AG04450 (cell line): ENCODE data around the gene COL6A2. TPM values are rescaled to one million over a fixed set of nuclear protein-coding genes. Genes with fewer than 3 reads are reported as not detected.
"Not testable (repeated sequence)": the region's sequence is repeated elsewhere in the genome, so short reads cannot be mapped to it uniquely, and the experiment has no call there.

Source experiments
- CTCF ChIA-PET: fragments of 300-600, 350-600 bp; formaldehyde crosslinking; extraction: SDS; loops from one replicate; lab custom pipeline; 2022; ENCODE audit warnings: antibody characterized with exemption, inconsistent platforms; lab: Charles Lee
- POLR2A ChIA-PET: fragments of 350-600 bp; formaldehyde crosslinking; extraction: SDS; loops from one replicate; lab custom pipeline; 2021; ENCODE audit warnings: antibody characterized with exemption, inconsistent platforms; lab: Yijun Ruan, JAX
- DNase-seq: peaks from one replicate; pipeline ENCODE4 v3.0.0-alpha.2; 2011; ENCODE audit warnings: low read depth, low spot score
- H3K27ac ChIP-seq: one replicate; pipeline ENCODE4 v1.5.1; 2012; ENCODE audit warnings: low read depth, low read length, control low read depth
- H3K27me3 ChIP-seq: one replicate; pipeline ENCODE4 v1.6.0; 2012; ENCODE audit warnings: low read length; ENCODE audit not compliant: control insufficient read depth, insufficient read depth
- H3K4me3 ChIP-seq: 2 replicates; pipeline ENCODE4 v1.5.1; 2011; ENCODE audit warnings: mild to moderate bottlenecking, low read depth, low read length, control low read depth
- H3K9me3 ChIP-seq: 2 replicates; pipeline ENCODE4 v1.5.1; 2012; ENCODE audit warnings: low read length; ENCODE audit not compliant: control insufficient read depth, insufficient read depth
- CTCF ChIP-seq: IDR thresholded peaks from 2 replicates; pipeline ENCODE4 v1.5.1; 2011; ENCODE audit warnings: low read depth, low read length, control low read depth, inconsistent platforms
- polyA plus RNA-seq: library from polyadenylated mRNA; depleted of rRNA; stranded (reverse); fragments of >200 nt; gene quantifications from 2 replicates; pipeline ENCODE4 v1.2.3, GENCODE V29; 2011

The COL6A2 gene
- polyA plus RNA-seq, 1 experiment, result 454 TPM

- no peak for TF ChIP-seq CTCF
- peaks cover 20% of the 10 kb centered on the region for H3K27me3 ChIP-seq
- ChIA-PET CTCF (interaction anchor here (1.0 kb wide), 1 partner anchor 25 kb away, joined by 4 read pairs; no protein-coding TSS in a partner anchor), POLR2A (no interaction called here)
- no peak for DNase-seq
- H3K27ac ChIP-seq, result no peak overlapping the region
- peaks cover 11% of the 10 kb centered on the region for H3K9me3 ChIP-seq
- no peak overlapping the region for H3K4me3 ChIP-seq
Observed at GRCh38 chr21:46168659-46169386, 70.9 kb downstream of the COL6A2 start.

DNA sequence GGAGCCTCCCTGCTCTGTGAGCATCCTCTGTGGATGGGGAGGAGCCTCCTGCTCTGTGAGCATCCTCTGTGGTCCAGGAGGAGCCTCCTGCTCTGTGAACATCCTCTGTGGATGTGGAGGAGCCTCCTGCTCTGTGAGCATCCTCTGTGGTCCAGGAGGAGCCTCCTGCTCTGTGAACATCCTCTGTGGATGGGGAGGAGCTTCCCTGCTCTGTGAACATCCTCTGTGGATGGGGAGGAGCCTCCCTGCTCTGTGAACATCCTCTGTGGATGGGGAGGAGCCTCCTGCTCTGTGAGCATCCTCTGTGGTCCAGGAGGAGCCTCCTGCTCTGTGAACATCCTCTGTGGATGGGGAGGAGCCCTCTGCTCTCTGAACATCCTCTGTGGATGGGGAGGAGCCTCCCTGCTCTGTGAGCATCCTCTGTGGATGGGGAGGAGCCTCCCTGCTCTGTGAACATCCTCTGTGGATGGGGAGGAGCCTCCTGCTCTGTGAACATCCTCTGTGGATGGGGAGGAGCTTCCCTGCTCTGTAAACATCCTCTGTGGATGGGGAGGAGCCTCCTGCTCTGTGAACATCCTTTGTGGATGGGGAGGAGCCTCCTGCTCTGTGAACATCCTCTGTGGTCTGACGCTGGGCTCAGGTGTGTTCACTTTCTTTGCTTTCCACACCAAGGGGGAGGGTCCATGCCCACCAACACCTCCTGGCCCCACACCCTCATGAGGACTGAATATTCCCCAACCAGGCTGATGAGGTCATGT is 72.7 kb downstream of the COL6A2 start:
- not testable (repeated sequence) for DNase-seq

DNA sequence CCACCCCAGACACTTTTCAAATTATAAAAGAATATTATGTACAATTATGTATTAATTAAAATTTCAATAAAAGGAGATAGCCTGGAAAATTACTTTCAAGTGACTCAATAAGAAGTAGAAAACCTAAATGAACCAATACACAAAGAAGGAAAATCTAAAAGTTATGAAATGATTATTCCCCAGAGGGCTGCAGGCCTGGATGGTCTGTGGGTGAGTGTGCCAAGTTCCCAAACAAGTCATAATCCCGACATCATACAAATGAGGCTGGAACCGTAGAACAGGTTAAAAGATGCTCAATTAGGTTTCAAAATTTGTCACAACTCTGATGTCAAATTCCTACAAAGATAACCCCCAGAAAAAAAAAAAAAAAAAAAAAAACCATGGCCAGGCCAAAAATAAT is 73.7 kb downstream of the COL6A2 start:
- DNase-seq, result no peak
- no peak overlapping the region for H3K27ac ChIP-seq
- ChIA-PET CTCF (no interaction called here), POLR2A (no interaction called here)
- TF ChIP-seq CTCF, result no peak
- H3K4me3 ChIP-seq, result no peak overlapping the region
- H3K9me3 ChIP-seq, result peaks cover 14% of the 10 kb centered on the region
- H3K27me3 ChIP-seq, result peaks cover 21% of the 10 kb centered on the region

More for the DNA sequence above, 72.7 kb downstream of the COL6A2 start:
- Histone ChIP-seq H3K27me3 (peaks cover 21% of the 10 kb centered on the region), H3K9me3 (peaks cover 14% of the 10 kb centered on the region)
- H3K27ac ChIP-seq, H3K4me3 ChIP-seq, CTCF ChIA-PET, POLR2A ChIA-PET: not testable (repeated sequence)

DNA sequence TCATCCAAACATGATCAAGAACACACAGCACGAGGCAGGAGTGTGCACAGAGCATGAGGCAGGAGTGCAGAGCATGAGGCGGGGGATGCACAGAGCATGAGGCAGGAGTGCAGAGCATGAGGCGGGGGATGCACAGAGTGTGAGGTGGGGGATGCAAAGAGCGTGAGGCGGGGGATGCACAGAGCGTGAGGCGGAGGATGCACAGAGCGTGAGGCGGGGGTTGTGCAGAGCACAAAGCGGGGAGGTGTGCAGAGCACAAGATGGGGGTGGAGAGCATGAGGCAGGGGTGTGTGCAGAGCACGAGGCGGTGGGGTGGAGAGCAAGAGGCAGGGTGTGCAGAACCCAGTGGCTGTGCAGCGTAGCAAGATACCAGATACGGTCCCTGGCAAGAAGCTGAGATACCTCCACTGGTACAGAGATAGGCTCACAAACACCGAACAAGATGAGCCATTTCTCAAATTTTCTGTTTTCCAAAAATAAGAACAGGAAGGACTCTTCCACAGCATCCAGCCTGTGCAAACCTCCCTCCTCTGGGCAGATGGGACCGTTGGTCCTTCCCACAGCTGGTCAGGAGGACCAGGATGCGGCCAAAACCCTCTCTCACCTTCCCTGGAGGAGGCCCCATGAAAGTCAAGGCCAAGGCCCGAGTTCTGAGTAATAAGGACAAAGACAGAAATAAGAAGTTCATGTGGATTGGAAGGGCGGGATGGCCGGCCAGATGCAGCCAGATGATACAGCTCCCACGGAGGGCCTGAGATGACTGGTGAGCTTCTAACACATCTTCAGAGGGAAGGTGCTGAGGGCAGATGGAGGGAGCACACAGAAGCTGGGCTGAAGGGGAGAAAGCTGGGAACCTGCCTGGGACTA is 74.3 kb downstream of the COL6A2 start:
- Histone ChIP-seq H3K4me3 (no peak overlapping the region), H3K27ac (no peak overlapping the region), H3K9me3 (peaks cover 14% of the 10 kb centered on the region), H3K27me3 (peaks cover 21% of the 10 kb centered on the region)
- ChIA-PET CTCF (no interaction called here), POLR2A (no interaction called here)
- no peak for TF ChIP-seq CTCF
- DNase-seq, result no peak

- POLR2A ChIA-PET, result no interaction called here
- CTCF ChIA-PET, result no interaction called here
- H3K9me3 ChIP-seq, result peaks cover 14% of the 10 kb centered on the region
- TF ChIP-seq CTCF, result no peak
- no peak overlapping the region for H3K27ac ChIP-seq
- DNase-seq, result no peak
- no peak overlapping the region for H3K4me3 ChIP-seq
- H3K27me3 ChIP-seq, result peaks cover 19% of the 10 kb centered on the region
Observed at GRCh38 chr21:46172863-46173528, 75.1 kb downstream of the COL6A2 start.
